ENCODE measurements around the gene ARMC2. TPM values are rescaled to one million over a fixed set of nuclear protein-coding genes. Genes with fewer than 3 reads are reported as not detected.

ARMC2 gene
- total and polyA plus RNA-seq, 2 donors (not counting 3 experiments of a cell fraction or from before 2014, with no cell fraction given) = 1.7 to 3.7 TPM

- H3K4me2 ChIP-seq (ENCODE audit: insufficient read depth, low read length) = no peak overlapping the region
- no peaks in the 10 kb centered on the region for H4K20me1 ChIP-seq (replicated peaks; ENCODE audit: control insufficient read depth, extremely low read depth, insufficient read depth, low read length)
- intact Hi-C loops (cut with micrococcal nuclease) = no loop called here
- dilution Hi-C loops (cut with MboI; ENCODE audit: extremely low pct_ligation_motif_present, low sequenced_read_pairs) = no loop called here
- no peaks in the 10 kb centered on the region for H3K4me1 ChIP-seq (ENCODE audit: control insufficient read depth, extremely low read depth, insufficient read depth, low read length)
- no peaks in the 10 kb centered on the region for H3K36me3 ChIP-seq (ENCODE audit: control insufficient read depth in 2 of 2, extremely low read depth in 1 of 2, insufficient read depth in 2 of 2, low read length in 2 of 2)
- no peaks in the 10 kb centered on the region for H3K9me3 ChIP-seq (replicated peaks; ENCODE audit: control insufficient read depth, insufficient read depth, low read length)
- H3K9me1 ChIP-seq (replicated peaks; ENCODE audit: control insufficient read depth, extremely low read depth, insufficient read depth, low read length) = no peaks in the 10 kb centered on the region
- H2AFZ ChIP-seq (ENCODE audit: low read depth, low read length) = no peak overlapping the region
- no peak for FAIRE-seq
- H3K79me2 ChIP-seq (ENCODE audit: control insufficient read depth, insufficient read depth, low read length) = no peaks in the 10 kb centered on the region
- no peak overlapping the region for H3K27ac ChIP-seq (ENCODE audit: insufficient read depth, low read depth, low read length)
- H3K27me3 ChIP-seq (ENCODE audit: control insufficient read depth in 2 of 2, insufficient read depth in 2 of 2, low read length in 2 of 2) = no peaks in the 10 kb centered on the region
- CTCF ChIA-PET = no interaction called here
- POLR2A ChIA-PET = no interaction called here
- BruUV-seq (replicated peaks) = no TSS peak
- H3K9ac ChIP-seq (replicated peaks; ENCODE audit: extremely low read depth, insufficient read depth, low read length) = no peak overlapping the region
- no peak overlapping the region for H3K4me3 ChIP-seq (replicated peaks in 1 of 3; ENCODE audit: insufficient read depth in 1 of 3, low read depth in 1 of 3, low read length in 3 of 3)
- DNase-seq (ENCODE audit: low read depth, low spot score) = no peak
- TF ChIP-seq FOS (IDR thresholded peaks at IDR 0.05; ENCODE audit: borderline replicate concordance, insufficient read depth, low read length) (no peak), POLR2AphosphoS5 (IDR thresholded peaks at IDR 0.05; ENCODE audit: insufficient read depth, low read depth, low read length) (no peak), JUN (IDR thresholded peaks at IDR 0.05; ENCODE audit: borderline replicate concordance, insufficient read depth, insufficient read length, low read depth) (no peak), CTCF (IDR thresholded peaks at IDR 0.05; ENCODE audit: extremely low read depth in 1 of 2, insufficient read depth in 1 of 2, low read depth in 1 of 2, low read length in 2 of 2) (no peak), EZH2 (IDR thresholded peaks at IDR 0.05; ENCODE audit: borderline replicate concordance, low read depth, low read length, severe bottlenecking) (no peak), MYC (IDR thresholded peaks at IDR 0.05; ENCODE audit: low read depth, low read length) (no peak), GATA2 (IDR thresholded peaks at IDR 0.05; ENCODE audit: insufficient read depth, insufficient read length, low read depth, low read length) (no peak)
- TF ChIP-seq, protein P1, sequence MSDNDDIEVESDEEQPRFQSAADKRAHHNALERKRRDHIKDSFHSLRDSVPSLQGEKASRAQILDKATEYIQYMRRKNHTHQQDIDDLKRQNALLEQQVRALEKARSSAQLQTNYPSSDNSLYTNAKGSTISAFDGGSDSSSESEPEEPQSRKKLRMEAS (IDR thresholded peaks at IDR 0.05; ENCODE audit: insufficient read depth, insufficient read length) = no peak
Measured at GRCh38 chr6:108941281-108941680, 93.1 kb downstream of the ARMC2 start.
